ENCODE results near the gene KCNQ1. TPM values are rescaled to one million over a fixed set of nuclear protein-coding genes. Genes with fewer than 3 reads are reported as not detected.

KCNQ1 gene
- total RNA-seq, 1 experiment from 2014 or later, result 2.5 TPM

- TF ChIP-seq, protein P1, sequence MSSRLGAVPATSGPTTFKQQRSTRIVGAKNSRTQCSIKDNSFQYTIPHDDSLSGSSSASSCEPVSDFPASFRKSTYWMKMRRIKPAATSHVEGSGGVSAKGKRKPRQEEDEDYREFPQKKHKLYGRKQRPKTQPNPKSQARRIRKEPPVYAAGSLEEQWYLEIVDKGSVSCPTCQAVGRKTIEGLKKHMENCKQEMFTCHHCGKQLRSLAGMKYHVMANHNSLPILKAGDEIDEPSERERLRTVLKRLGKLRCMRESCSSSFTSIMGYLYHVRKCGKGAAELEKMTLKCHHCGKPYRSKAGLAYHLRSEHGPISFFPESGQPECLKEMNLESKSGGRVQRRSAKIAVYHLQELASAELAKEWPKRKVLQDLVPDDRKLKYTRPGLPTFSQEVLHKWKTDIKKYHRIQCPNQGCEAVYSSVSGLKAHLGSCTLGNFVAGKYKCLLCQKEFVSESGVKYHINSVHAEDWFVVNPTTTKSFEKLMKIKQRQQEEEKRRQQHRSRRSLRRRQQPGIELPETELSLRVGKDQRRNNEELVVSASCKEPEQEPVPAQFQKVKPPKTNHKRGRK (CRISPR knock-in tag; IDR thresholded peaks at IDR 0.05; ENCODE audit: borderline replicate concordance), result no peak
- TF ChIP-seq, protein P2, sequence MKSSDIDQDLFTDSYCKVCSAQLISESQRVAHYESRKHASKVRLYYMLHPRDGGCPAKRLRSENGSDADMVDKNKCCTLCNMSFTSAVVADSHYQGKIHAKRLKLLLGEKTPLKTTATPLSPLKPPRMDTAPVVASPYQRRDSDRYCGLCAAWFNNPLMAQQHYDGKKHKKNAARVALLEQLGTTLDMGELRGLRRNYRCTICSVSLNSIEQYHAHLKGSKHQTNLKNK (CRISPR knock-in tag; IDR thresholded peaks at IDR 0.05), result no peak
- TF ChIP-seq CREB1 (CRISPR knock-in tag; IDR thresholded peaks at IDR 0.05), result no peak
These were observed 304.2 kb downstream of the KCNQ1 start (continued) for GRCh38 chr11:2748814-2749554.

DNA sequence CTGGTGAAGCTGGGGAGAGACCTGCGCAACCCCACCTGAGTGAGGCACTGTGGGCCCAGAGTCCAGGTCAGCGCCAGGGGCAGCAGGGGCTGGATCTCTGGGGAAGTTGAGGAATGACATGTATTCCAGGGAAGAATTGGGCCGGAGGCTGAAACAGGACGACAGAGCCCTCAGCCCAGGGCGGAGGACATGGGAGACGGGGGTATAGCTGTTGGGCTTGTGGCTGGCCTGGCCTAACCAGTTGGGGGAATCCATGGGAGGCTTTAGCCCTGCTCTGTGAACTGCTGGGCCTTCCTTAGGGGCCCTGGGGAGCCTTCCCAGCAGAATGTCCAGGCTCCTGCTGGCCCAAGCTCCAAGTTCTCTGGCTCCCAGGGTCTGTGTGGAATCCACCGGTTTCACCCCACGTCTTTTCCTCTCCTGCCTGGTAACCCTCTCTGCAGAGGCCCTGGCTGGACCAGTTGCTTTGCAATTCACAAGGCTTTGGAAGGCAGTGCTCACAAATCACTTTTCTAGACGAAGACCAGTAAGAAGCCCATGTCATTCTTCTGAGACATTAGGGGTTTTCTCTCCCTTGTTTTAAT lies 305.4 kb downstream of the KCNQ1 start:
- Mint-ChIP-seq H3K4me1 (no peaks in the 10 kb centered on the region), H3K27me3 (ENCODE audit: low read depth) (peaks cover 94% of the 10 kb centered on the region), H3K36me3 (no peaks in the 10 kb centered on the region), H3K4me3 (no peak overlapping the region), H3K9me3 (peaks cover 13% of the 10 kb centered on the region), H3K27ac (no peak overlapping the region)
- ATAC-seq (no peak), DNase-seq (ENCODE audit: low spot score) (no peak)
- ChIA-PET CTCF (no interaction called here), POLR2A (interaction anchor here (0.6 kb wide), 1 partner anchor 51 kb away, joined by 4 read pairs; the partner anchor contains the start of gene KCNQ1OT1)
- no peak for TF ChIP-seq ATF1 (CRISPR knock-in tag; IDR thresholded peaks at IDR 0.05)
- TF ChIP-seq CREM (CRISPR knock-in tag; IDR thresholded peaks at IDR 0.05), result no peak
- no peak for TF ChIP-seq SOX15 (CRISPR knock-in tag; IDR thresholded peaks at IDR 0.05)
- TF ChIP-seq USF1 (CRISPR knock-in tag; IDR thresholded peaks at IDR 0.05), result no peak
- TF ChIP-seq CBFB (CRISPR knock-in tag; IDR thresholded peaks at IDR 0.05; ENCODE audit: low read depth), result no peak
- TF ChIP-seq, protein P3, sequence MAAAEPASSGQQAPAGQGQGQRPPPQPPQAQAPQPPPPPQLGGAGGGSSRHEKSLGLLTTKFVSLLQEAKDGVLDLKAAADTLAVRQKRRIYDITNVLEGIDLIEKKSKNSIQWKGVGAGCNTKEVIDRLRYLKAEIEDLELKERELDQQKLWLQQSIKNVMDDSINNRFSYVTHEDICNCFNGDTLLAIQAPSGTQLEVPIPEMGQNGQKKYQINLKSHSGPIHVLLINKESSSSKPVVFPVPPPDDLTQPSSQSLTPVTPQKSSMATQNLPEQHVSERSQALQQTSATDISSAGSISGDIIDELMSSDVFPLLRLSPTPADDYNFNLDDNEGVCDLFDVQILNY (CRISPR knock-in tag; IDR thresholded peaks at IDR 0.05), result no peak
- no peak for TF ChIP-seq TCF7 (CRISPR knock-in tag; IDR thresholded peaks at IDR 0.05; ENCODE audit: low read depth)
- no peak for TF ChIP-seq NFE2L1 (CRISPR knock-in tag; IDR thresholded peaks at IDR 0.05)
- no peak for TF ChIP-seq ZNF232 (CRISPR knock-in tag; IDR thresholded peaks at IDR 0.05)
- no peak for TF ChIP-seq FOXP1 (CRISPR knock-in tag; IDR thresholded peaks at IDR 0.05; ENCODE audit: borderline replicate concordance)
- TF ChIP-seq NR3C1 (CRISPR knock-in tag; conservative IDR thresholded peaks at IDR 0.05; ENCODE audit: low read depth), result no peak
- no peak for TF ChIP-seq ATF2 (CRISPR knock-in tag; IDR thresholded peaks at IDR 0.05; ENCODE audit: borderline replicate concordance, low read depth)
- TF ChIP-seq OVOL2 (CRISPR knock-in tag; IDR thresholded peaks at IDR 0.05; ENCODE audit: borderline replicate concordance), result no peak
- TF ChIP-seq, protein P2 (CRISPR knock-in tag; IDR thresholded peaks at IDR 0.05), result no peak
- TF ChIP-seq, protein P4, sequence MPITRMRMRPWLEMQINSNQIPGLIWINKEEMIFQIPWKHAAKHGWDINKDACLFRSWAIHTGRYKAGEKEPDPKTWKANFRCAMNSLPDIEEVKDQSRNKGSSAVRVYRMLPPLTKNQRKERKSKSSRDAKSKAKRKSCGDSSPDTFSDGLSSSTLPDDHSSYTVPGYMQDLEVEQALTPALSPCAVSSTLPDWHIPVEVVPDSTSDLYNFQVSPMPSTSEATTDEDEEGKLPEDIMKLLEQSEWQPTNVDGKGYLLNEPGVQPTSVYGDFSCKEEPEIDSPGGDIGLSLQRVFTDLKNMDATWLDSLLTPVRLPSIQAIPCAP (CRISPR knock-in tag; IDR thresholded peaks at IDR 0.05), result no peak
- TF ChIP-seq ETV6 (CRISPR knock-in tag; IDR thresholded peaks at IDR 0.05), result no peak
- TF ChIP-seq ZNF263 (CRISPR knock-in tag; IDR thresholded peaks at IDR 0.05; ENCODE audit: low read depth), result no peak
- no peak for TF ChIP-seq ELF4 (CRISPR knock-in tag; IDR thresholded peaks at IDR 0.05; ENCODE audit: low read depth)

All from WTC11 (cell line).